KMS-11 (cell line): ENCODE measurements around the gene NKX1-1.

Source experiments
- H2AFZ ChIP-seq: fragments of 200-600 bp; sonication (generic); 2 replicates; pipeline ENCODE4 v1.6.1; 2016; ENCODE audit warnings: antibody characterized with exemption, mixed run types, low read depth
- H3K27ac ChIP-seq: fragments of 200-600 bp; sonication (generic); 2 replicates; pipeline ENCODE4 v1.6.1; 2016; ENCODE audit warnings: mild to moderate bottlenecking, mixed run types
- H3K27me3 ChIP-seq: fragments of 200-600 bp; sonication (generic); 2 replicates; pipeline ENCODE4 v1.6.1; 2017; ENCODE audit warnings: mild to moderate bottlenecking, low read depth, mixed run types, moderate library complexity; ENCODE audit not compliant: insufficient read depth
- H3K36me3 ChIP-seq: fragments of 200-600 bp; sonication (generic); 2 replicates; pipeline ENCODE4 v1.6.1; 2017; ENCODE audit warnings: mild to moderate bottlenecking, mixed run types; ENCODE audit not compliant: insufficient read depth
- H3K4me1 ChIP-seq: fragments of 200-600 bp; sonication (generic); 2 replicates; pipeline ENCODE4 v1.6.1; 2016; ENCODE audit warnings: mild to moderate bottlenecking, low read depth, mixed run types; ENCODE audit not compliant: poor library complexity, severe bottlenecking
- H3K4me2 ChIP-seq: fragments of 200-600 bp; sonication (generic); 2 replicates; pipeline ENCODE4 v1.7.0; 2016; ENCODE audit warnings: mild to moderate bottlenecking, mixed run types
- H3K4me3 ChIP-seq: fragments of 200-600 bp; sonication (generic); IDR thresholded peaks from 2 replicates; pipeline ENCODE4 v1.6.1; 2017; ENCODE audit warnings: low read depth, low read length, mixed read lengths; ENCODE audit not compliant: insufficient read depth
- H3K79me2 ChIP-seq: fragments of 200-600 bp; sonication (generic); 2 replicates; pipeline ENCODE4 v1.6.1; 2016; ENCODE audit warnings: low read depth, mixed run types; ENCODE audit not compliant: insufficient read depth
- H3K9ac ChIP-seq: fragments of 200-600 bp; sonication (generic); 2 replicates; pipeline ENCODE4 v1.6.1; 2016; ENCODE audit warnings: mild to moderate bottlenecking, mixed run types
- H4K20me1 ChIP-seq: fragments of 200-600 bp; sonication (generic); 2 replicates; pipeline ENCODE4 v1.6.1; 2016; ENCODE audit warnings: mild to moderate bottlenecking, mixed run types; ENCODE audit not compliant: insufficient read depth
- CTCF ChIP-seq: fragments of 200-600 bp; sonication (generic); conservative IDR thresholded peaks from 2 replicates; pipeline ENCODE4 v1.6.1; 2017; ENCODE audit warnings: low read depth, mild to moderate bottlenecking, antibody characterized with exemption, low read length, moderate library complexity, mixed read lengths

Gene NKX1-1

DNA sequence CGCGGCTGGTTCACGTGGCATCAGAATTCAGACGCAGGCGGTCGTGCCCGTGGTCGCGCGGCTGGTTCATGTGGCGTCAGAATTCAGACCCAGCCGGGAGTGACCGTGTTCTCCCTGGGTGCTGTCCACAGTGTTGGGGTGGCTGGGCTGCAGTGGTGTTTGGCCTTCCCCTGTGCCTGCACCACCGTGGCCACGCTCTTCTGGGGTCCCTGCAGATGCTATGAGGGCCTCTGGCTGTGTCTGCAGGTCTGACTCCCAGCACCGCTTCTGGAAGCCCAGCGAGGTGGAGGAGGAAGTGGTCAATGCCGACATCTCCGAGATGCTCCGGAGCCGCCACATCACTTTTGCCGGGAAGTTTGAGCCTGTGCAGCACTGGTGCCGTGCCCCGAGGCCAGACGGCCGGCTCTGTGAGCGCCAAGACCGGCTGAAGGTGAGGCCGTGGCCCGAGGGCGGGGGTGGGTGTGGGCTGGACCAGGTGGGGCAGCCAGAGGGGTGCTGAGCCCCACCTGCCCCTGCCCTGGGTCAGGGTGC, 26.4 kb downstream of the NKX1-1 start:
- no peak for TF ChIP-seq CTCF
- Histone ChIP-seq H3K36me3 (no peaks in the 10 kb centered on the region), H3K79me2 (no peaks in the 10 kb centered on the region), H2AFZ (no peak overlapping the region), H4K20me1 (no peaks in the 10 kb centered on the region), H3K4me3 (no peak overlapping the region), H3K27me3 (no peaks in the 10 kb centered on the region), H3K4me2 (no peak overlapping the region), H3K9ac (no peak overlapping the region), H3K27ac (no peak overlapping the region), H3K4me1 (no peaks in the 10 kb centered on the region)

- Histone ChIP-seq H3K4me2 (no peak overlapping the region), H3K4me3 (no peak overlapping the region), H3K27ac (no peak overlapping the region), H3K4me1 (no peaks in the 10 kb centered on the region), H3K36me3 (no peaks in the 10 kb centered on the region), H2AFZ (no peak overlapping the region), H3K9ac (no peak overlapping the region), H3K79me2 (no peaks in the 10 kb centered on the region), H3K27me3 (no peaks in the 10 kb centered on the region), H4K20me1 (no peaks in the 10 kb centered on the region)
- TF ChIP-seq CTCF, result no peak
These were observed 26.9 kb downstream of the NKX1-1 start for GRCh38 chr4:1379351-1379781.

GRCh38 chr4:1378559-1379231, 27.5 kb downstream of the NKX1-1 start:
- no peak overlapping the region for H2AFZ ChIP-seq
- H3K4me3 ChIP-seq, result no peak overlapping the region
- no peaks in the 10 kb centered on the region for H3K27me3 ChIP-seq
- no peak overlapping the region for H3K27ac ChIP-seq
- H3K4me2 ChIP-seq, result no peak overlapping the region
- H3K9ac ChIP-seq, result no peak overlapping the region
- no peaks in the 10 kb centered on the region for H4K20me1 ChIP-seq
- H3K79me2 ChIP-seq, result no peaks in the 10 kb centered on the region
- no peaks in the 10 kb centered on the region for H3K36me3 ChIP-seq
- TF ChIP-seq CTCF, result no peak
- H3K4me1 ChIP-seq, result no peaks in the 10 kb centered on the region

DNA sequence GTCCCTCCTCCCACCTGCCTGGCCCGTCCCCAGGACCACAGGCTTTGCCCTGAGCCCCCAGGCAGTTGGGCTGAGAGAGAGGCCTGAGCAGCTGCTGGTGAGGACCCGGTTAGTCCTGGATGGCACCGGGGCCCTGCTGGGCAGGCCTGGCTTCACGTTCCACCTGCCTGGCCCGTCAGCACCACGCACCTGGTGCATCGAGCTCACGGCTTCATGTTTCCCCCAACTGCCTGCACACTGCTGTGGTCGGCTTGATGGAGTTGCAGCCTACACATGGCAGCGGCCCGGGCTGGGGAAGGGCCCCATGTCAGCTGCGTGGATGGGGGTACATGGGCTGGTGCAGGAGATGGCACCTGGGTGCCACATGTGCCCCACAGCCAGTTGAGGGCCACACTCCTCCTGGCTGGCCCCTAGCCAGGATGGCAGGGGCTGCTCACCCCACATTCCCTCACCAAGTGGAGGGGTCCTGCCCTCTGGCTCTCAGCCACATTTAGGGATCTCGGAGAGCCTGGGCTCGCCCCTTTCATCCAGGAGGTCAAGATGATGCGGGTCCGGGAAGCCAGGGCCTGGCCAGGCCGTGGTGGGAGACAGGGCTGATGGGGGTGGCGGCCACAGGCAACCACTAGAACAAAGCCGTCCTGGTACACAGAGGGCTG, 28.5 kb downstream of the NKX1-1 start:
- TF ChIP-seq CTCF, result no peak
- no peak overlapping the region for H3K4me2 ChIP-seq

More for the DNA sequence above, 28.5 kb downstream of the NKX1-1 start:
- H3K79me2 ChIP-seq, result no peaks in the 10 kb centered on the region
- no peaks in the 10 kb centered on the region for H3K4me1 ChIP-seq
- no peaks in the 10 kb centered on the region for H4K20me1 ChIP-seq
- no peak overlapping the region for H3K27ac ChIP-seq
- no peaks in the 10 kb centered on the region for H3K27me3 ChIP-seq
- no peak overlapping the region for H3K9ac ChIP-seq
- H3K36me3 ChIP-seq, result no peaks in the 10 kb centered on the region
- no peak overlapping the region for H2AFZ ChIP-seq
- no peak overlapping the region for H3K4me3 ChIP-seq
